Stimulated activated CD4-positive, alpha-beta T cell treated with anti-CD3 and anti-CD28 coated beads, Interleukin-4, amount 100 ng/mL, for 48 hours (primary cell): ENCODE measurements around the gene NUF2.
"Not testable (repeated sequence)": the region's sequence is repeated elsewhere in the genome, so short reads cannot be mapped to it uniquely, and the experiment has no call there.

Experiments used
- DNase-seq, 2 donors: peaks; one replicate each; pipeline ENCODE4 v3.0.0-alpha.2; 2020; ENCODE audit warnings: low read depth in 2 of 2

The NUF2 gene

GRCh38 chr1:163321311-163322305, at the start of gene NUF2:
TSS of gene NUF2 (plus strand) at chr1:163321954. CDS start at chr1:163326052, 4,098 bp downstream.
- DNase-seq, result peak; percentile 93

DNA sequence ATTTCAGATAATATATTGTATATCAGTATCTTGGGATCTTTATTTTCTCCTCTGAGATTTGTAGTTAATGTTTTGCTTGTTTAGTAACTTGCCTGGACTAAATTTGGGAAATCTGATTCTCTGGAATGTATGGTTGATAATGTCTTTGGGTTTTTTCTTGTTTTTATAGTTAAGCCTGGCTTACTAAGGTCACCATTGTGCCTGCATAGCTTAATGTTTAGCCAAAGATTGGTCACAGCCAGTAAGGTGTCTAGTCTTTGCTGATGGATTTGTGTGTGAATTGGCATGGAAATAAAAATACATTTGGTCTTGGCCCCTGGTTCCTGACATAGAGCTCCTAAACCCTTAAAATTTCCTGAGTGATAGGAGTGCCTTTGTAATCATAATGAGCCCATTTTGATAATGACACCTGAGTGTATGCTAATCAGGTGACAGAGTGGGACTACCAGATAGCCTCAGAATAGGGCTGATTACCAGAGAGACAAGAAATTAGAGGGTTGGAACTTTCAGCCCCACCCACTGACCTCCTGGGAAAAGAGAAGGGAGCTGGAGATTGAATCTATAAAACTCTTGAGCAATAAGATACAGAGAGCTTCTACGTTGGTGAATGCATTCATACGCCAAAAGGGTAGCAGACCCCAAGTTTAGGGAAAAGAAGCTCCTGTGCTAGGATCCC, 47.9 kb upstream of the NUF2 start:
- no peak for DNase-seq

DNA sequence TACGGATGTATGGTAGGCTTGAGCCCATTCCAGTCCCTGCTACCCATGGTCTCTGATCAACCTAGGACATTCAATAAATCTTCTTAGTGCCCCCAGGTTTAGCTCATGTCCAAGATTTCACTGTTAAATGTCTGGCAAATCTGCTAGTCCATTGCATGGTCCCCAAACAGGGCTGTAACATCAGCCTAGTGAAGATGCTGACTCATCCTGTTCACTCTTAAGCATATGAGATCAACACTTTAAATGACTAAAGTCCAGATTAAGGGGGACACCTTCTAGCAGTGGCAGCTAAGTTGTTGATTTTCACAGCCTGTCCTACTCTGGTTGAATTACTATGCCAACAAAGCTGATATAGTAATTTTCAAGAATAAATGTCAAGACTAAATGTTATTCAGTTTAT, 46.5 kb upstream of the NUF2 start:
- no peak for DNase-seq

- no peak for DNase-seq
Observed at GRCh38 chr1:163278602-163279001, 43.2 kb upstream of the NUF2 start.

GRCh38 chr1:163284867-163285266, 36.9 kb upstream of the NUF2 start:
- not testable (repeated sequence) for DNase-seq

DNA sequence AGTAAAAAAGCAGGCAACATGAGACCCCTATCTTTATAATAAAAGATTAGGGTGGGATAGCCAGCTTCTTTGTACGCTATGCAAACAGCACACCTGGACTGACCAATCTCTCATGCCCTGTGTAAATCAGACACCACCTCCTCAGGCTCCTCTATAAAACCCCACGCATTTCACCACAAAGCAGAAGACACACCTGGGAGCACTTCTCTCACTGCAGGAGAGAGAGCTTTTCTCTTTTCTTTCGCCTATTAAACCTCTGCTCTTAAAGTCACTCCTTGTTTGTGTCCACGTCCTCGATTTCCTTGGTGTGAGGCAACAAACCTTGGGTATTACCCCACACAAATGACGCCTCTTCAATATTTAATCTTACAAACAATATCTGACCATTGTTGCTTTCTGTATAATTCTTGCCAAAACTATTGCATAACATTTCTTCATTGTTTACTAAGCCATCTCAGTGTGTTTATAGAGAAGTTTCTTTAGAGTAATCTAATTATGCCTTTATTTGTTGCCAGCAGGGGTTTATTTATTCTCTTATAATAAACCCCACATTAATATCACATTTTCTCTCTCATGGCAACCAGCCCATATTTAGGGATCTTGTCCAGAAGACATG, 31.6 kb upstream of the NUF2 start:
- no peak for DNase-seq

DNA sequence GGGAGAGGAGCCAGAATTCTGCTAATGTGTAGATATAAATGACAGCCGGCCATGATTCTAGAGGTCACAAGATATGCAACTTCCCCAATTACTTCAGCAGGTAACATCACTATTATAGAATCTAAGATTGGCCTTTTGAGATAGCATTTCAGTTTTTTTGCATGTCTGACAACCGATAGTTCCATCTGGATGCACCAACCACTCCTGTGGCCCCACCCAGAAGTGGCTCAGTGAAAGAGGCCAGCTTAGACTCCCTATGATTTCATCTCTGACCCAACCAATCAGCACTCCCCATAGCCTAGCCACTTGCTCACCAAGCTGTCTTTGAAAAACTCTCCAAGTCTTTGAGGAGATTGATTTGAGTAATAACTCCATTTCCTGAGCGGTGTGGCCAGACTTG, 30.3 kb upstream of the NUF2 start:
- no peak for DNase-seq

- DNase-seq, result not testable (repeated sequence)
Observed at GRCh38 chr1:163292153-163292552, 29.6 kb upstream of the NUF2 start.

GRCh38 chr1:163293497-163293896, 28.3 kb upstream of the NUF2 start:
- DNase-seq, result not testable (repeated sequence)

DNA sequence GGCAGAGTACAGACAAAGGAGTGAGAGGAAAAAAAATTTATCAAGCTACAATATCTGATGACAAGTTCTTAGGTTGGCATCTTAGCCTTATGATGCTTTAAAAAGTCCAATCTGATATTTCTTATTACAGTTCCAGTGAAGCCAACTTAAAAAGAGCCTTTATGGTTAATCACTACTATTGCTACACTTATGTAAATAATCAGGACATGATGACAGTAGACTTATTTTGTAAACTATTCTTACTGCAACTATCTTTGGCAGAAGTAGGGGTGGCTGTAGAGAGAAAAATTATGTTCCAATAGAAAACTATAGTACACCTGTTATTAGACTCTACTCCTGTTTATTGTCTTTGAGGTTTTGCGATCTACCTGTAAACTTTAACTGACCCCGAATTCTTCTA, 25.8 kb upstream of the NUF2 start:
- DNase-seq, result no peak

DNA sequence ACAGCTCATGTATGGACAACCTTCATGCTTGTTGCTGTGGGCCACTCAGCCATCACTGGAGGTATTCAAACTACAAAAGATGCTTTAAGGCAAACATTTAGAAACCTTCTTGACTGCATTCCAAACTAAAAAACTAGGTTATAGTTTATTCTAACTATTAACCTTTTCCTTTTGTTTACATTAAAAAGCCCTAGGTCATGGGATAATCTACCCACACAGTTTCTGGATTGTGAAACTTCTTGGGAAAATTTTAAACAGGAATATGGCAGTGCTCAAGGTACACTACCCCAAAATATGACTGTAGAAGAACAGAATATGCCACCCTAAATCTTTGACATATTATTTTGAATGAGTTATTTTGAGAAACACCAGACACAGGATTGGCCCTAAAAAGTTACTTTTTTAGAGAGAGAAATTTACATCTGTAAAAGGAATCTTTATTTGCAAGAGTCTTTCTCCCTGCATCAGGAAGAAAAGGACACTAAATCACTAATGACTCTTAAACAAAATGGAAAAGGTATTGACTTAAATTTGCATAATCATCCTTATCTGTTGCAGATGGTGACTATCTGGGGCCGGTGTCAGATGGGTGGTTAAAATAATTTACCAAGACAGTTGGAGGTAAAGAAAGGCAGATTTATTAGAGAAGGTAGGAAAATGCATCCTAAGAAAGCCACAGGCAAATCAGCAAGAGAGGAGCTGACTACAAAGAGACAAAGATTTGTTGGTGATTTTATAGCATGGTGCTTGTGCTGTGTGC, 25.1 kb upstream of the NUF2 start:
- DNase-seq, result no peak

DNA sequence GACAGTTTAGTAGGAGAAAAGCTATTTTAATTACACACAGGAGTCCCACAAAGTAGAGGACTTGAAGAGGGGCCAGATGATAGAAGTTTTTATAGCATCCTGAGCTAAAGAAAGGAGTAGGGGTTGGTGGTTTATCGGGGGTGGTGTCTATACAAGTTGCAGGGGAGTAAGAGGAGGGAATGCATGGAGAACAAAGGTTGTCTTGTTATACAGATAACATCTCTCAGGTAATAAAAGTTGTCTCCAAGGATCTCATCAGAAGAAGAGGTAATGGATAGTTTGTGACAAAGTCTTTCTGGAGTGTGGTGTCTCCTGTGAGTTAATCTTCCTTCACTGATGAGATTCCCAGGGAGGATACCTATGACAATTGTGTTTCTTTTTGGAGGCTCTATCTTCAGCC, 23.4 kb upstream of the NUF2 start:
- no peak for DNase-seq

- no peak for DNase-seq
Observed at GRCh38 chr1:163300568-163300967, 21.2 kb upstream of the NUF2 start.

DNA sequence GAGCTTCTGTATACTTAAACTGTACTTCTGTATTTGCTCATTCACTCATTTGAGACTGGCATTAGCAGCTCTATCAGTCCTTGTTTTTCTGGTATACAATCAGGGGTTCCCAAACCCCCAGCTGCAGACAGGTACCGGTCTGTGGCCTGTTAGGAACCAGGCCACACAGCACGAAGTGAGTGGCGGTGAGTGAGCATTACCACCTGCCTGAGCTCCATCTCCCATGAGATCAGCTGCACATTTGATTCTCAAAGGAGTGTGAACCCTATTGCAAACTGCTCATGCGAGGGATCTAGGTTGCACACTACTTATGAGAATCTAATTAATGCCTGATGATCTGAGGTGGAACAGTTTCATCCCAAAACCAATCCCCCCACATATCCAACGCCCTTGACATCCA, 18.2 kb upstream of the NUF2 start:
- DNase-seq, result no peak

DNA sequence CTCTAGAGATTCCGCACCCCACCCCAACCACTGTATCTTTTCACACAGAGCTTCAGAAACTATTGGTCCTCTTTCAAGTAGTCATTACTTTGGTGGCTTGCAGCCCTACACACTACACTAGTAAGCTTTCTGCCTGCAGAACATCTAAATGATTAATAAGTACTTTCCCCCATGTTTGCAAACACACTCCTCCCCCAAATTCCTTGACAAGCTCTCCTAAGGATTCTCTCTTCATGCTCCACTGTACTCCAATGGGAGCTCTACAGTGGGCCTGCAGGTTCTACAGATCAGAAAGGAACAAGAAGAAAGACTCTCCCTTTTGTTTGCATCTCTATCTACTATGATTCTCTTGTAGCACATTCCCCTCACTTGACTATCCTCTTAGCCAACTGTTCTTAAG, 16.3 kb upstream of the NUF2 start:
- DNase-seq, result no peak

- DNase-seq, result no peak
Observed at GRCh38 chr1:163307479-163308171, 14.1 kb upstream of the NUF2 start.

GRCh38 chr1:163308811-163309210, 12.9 kb upstream of the NUF2 start:
- no peak for DNase-seq

DNA sequence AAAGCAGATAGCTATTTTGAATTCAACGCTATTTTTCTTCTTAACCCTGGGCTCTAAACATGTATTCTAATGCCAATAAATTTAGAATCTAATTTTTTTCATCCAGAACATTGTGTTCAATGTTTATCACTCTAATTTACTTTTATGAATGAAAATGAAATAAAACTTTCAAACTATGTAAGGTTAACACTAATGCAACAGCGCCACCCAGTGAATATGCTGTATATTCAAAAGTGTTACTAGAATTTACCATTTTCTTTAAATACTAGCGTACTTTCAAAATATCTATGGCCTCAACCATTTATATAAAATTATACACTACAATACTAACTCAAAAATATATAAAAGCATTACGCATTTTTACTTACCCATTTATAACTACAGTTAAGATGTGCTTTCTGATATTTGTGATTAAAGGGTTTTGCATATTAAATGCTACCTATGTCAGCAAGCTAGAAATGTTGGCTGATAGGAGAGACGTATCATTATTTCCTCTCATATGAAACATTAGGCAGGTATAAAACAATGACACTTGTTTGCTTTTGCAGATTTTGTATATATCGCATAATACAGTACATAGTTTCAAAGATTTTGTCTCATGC, 5.9 kb upstream of the NUF2 start:
- peak; percentile 16 to 21 for DNase-seq

- DNase-seq, result no peak
Observed at GRCh38 chr1:163320891-163321290, 863 bp upstream of the NUF2 start.

GRCh38 chr1:163323339-163323738, 1.6 kb downstream of the NUF2 start:
- not testable (repeated sequence) for DNase-seq

- DNase-seq, result no peak
Observed at GRCh38 chr1:163331116-163331515, 9.4 kb downstream of the NUF2 start.
